Endothelial cell (in vitro differentiated cells): ENCODE results near the gene KRT32. TPM values are rescaled to one million over a fixed set of nuclear protein-coding genes. Genes with fewer than 3 reads are reported as not detected.

Experiments
- DNase-seq: peaks from one replicate; pipeline ENCODE4 v3.0.0; 2021; ENCODE audit warnings: low spot score
- H3K27ac Mint-ChIP-seq: one replicate; pipeline ENCODE4 v1.8.0; 2021; ENCODE audit warnings: mixed read lengths, inconsistent platforms; ENCODE audit not compliant: unreplicated experiment
- H3K27me3 Mint-ChIP-seq: one replicate; pipeline ENCODE4 v1.8.0; 2021; ENCODE audit warnings: mild to moderate bottlenecking, moderate library complexity, mixed read lengths, inconsistent platforms; ENCODE audit not compliant: unreplicated experiment
- H3K36me3 Mint-ChIP-seq: one replicate; pipeline ENCODE4 v1.8.0; 2021; ENCODE audit warnings: mild to moderate bottlenecking, low read depth, mixed read lengths, inconsistent platforms; ENCODE audit not compliant: unreplicated experiment
- H3K4me1 Mint-ChIP-seq: one replicate; pipeline ENCODE4 v1.8.0; 2021; ENCODE audit warnings: mild to moderate bottlenecking, mixed read lengths, inconsistent platforms; ENCODE audit not compliant: unreplicated experiment
- H3K4me3 Mint-ChIP-seq: one replicate; pipeline ENCODE4 v1.8.0; 2021; ENCODE audit warnings: mild to moderate bottlenecking, mixed read lengths, inconsistent platforms; ENCODE audit not compliant: unreplicated experiment
- H3K9me3 Mint-ChIP-seq: one replicate; pipeline ENCODE4 v1.8.0; 2021; ENCODE audit warnings: mixed read lengths, inconsistent platforms; ENCODE audit not compliant: unreplicated experiment
- total RNA-seq: library from RNA; stranded (reverse); fragmentation: NEBNext Ultra II Directional; extraction: Animal tissue kit (Norgen Biotek cat#: 25700); gene quantifications from one replicate; pipeline ENCODE4 v1.2.1, GENCODE V29; 2021; ENCODE audit not compliant: unreplicated experiment
- TF ChIP-seq, protein P1 (sequence below): fragments of 200-600 bp; sonication (generic); IDR thresholded peaks from one replicate; pipeline ENCODE4 v1.5.0; 2021; ENCODE audit warnings: antibody characterized with exemption; ENCODE audit not compliant: unreplicated experiment

The KRT32 gene
- total RNA-seq, 1 donor from 2014 or later = not detected

DNA sequence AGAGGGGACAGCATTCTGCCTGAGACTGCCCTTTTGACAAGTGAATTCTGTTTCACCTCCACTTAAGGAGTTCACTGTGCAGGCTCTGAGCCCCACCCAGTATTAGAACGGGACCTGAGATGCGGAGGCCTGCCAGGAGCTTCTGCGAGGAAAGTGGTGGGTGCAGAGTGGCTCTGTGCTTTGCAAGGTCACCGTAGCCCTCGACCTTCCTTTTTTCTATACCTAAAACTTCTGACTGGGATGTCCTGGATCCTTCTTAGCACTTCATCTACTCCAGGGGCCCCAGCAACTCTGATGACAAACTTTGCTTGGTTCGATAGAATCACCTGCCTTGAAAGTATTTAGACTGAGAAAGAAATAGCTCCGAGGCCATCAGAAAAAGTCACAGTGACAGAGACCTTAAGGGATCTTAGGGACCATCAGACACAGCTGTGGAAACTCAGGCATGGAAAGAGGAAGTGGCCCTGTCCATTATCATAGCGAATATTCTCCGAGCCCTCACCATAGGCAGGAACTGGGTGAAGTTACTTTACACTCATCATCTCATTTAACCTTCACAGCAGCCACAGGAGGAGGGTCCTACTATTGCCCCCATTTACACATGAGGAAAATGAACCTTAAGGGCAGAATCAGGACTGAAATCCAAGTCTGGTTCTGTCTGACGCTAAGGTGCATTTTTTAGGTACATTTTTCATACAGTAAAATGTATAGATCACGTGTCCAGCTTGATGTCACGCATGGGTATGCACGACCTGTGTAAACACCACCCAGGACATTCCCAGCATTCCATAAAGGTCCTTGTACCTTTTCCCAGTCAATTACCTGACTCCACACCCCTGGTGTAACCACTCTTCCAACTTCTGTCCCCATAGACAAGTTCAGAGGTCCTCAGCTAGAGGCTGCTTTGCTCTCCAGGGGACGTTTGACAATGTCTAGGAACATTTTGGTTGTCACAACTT, 38.9 kb upstream of the KRT32 start:
- H3K27ac Mint-ChIP-seq = no peak overlapping the region
- TF ChIP-seq, protein P1, sequence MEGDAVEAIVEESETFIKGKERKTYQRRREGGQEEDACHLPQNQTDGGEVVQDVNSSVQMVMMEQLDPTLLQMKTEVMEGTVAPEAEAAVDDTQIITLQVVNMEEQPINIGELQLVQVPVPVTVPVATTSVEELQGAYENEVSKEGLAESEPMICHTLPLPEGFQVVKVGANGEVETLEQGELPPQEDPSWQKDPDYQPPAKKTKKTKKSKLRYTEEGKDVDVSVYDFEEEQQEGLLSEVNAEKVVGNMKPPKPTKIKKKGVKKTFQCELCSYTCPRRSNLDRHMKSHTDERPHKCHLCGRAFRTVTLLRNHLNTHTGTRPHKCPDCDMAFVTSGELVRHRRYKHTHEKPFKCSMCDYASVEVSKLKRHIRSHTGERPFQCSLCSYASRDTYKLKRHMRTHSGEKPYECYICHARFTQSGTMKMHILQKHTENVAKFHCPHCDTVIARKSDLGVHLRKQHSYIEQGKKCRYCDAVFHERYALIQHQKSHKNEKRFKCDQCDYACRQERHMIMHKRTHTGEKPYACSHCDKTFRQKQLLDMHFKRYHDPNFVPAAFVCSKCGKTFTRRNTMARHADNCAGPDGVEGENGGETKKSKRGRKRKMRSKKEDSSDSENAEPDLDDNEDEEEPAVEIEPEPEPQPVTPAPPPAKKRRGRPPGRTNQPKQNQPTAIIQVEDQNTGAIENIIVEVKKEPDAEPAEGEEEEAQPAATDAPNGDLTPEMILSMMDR = no peak
- no peaks in the 10 kb centered on the region for H3K4me1 Mint-ChIP-seq
- no peak for DNase-seq
- no peak overlapping the region for H3K4me3 Mint-ChIP-seq
- H3K27me3 Mint-ChIP-seq = peaks cover 9% of the 10 kb centered on the region
- H3K9me3 Mint-ChIP-seq = no peaks in the 10 kb centered on the region
- no peaks in the 10 kb centered on the region for H3K36me3 Mint-ChIP-seq

DNA sequence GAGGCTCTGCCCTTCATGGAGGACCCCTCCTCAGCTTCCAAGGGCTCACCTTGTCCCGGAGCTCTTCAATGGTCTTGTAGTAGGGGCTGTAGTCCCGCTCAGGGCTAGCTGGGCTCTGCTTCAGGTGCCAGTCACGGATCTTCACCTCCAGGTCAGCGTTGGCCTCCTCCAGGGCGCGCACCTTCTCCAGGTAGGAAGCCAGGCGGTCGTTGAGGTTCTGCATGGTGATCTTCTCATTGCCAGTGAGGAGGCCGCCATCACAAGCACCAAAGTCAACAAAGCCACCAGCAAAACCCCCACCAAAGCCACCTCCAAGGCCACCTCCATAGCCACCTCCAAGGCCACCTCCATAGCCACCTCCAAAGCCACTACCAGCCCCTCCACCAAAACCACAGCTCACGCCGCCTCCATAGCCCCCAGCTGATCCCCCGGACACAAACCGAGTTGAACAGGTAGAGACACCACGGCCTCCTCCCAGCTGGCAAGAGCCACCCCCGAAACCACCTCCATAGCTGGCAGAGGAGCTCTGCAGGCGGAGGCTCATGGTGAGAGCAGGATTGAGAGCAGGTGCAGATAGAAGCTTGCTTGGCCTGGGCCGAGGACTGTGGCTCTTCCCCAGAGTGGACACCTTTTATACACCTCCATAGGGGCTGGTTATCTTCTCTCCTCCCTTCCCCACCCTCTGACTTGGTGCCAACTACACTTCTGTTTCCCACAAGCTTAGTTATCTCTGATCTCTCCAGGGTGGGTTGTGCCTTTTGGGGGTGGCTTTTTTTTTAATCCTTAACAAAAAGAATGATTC, 38.0 kb upstream of the KRT32 start, which contains the start of gene KRT13:
Gene KRT13 (minus strand): TSS at position 606 of the 802 bp plus-strand sequence. CDS start 62 bp downstream, at position 544.
- Mint-ChIP-seq H3K4me3 (no peak within 1 kb of the TSS), H3K9me3 (no peaks in the 10 kb centered on the region), H3K27ac (no peak within 1 kb of the TSS), H3K36me3 (no peaks in the 10 kb centered on the region), H3K4me1 (no peaks in the 10 kb centered on the region), H3K27me3 (peaks cover 10% of the 10 kb centered on the region)
- TF ChIP-seq, protein P1 = no peak
- no peak for DNase-seq

DNA sequence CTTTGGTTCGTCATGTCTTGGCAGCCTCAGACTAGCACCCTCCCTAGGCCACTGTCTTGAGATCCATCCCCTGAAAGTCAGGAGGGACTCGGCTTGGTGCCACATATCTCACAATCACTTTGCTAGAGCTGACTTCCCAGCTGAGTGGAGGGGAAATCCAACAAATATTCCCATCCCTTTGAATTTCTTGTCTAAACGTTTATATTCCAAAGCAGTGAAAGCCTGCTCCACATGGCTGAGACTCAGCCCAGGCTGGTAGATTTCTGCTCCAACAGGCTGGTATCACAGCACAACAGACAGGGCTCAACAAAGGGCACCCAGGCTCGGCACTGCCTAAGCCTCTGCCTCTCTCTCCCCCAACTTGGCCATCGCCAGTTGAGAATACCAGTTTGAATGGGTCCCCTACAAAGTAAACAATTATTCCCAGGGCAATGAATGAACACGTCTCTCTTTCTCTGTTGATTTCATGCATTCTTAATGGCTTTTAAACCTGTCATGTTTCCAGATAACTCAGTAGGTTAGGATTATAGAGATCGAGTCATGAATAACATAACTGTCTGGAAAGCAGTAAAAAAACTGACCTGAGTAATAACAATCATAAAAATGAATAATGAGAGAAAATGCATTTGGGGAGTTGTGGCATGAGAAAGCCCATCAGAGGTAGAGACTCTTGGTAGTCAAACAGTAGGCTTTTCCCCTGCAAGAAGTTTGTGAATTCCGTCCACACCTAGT, 37.2 kb upstream of the KRT32 start:
- Mint-ChIP-seq H3K27me3 (peaks cover 13% of the 10 kb centered on the region), H3K36me3 (no peaks in the 10 kb centered on the region), H3K9me3 (no peaks in the 10 kb centered on the region), H3K4me1 (peaks cover 3% of the 10 kb centered on the region), H3K27ac (no peak overlapping the region), H3K4me3 (no peak overlapping the region)
- DNase-seq = no peak
- TF ChIP-seq, protein P1 = no peak

DNA sequence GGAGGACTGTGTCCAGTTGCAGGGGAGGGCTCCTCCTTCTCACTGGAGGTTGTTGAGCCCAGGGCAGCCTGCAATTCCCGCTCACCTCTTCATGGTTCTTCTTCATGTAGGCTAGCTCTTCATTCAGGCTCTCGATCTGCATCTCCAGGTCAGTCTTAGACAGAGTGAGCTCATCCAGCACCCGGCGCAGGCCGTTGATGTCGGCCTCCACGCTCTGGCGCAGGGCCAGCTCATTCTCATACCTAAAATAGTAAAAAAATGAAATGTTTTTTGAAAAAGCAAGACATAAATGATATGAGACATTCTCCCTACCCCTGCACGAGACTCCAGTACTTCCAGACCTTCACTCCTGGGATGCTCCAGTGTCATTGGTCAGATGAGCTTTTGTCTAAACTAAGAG, 36.0 kb upstream of the KRT32 start:
- Mint-ChIP-seq H3K9me3 (no peaks in the 10 kb centered on the region), H3K27ac (no peak overlapping the region), H3K4me3 (no peak overlapping the region), H3K36me3 (peaks cover 2% of the 10 kb centered on the region), H3K27me3 (peaks cover 18% of the 10 kb centered on the region), H3K4me1 (peaks cover 3% of the 10 kb centered on the region)
- DNase-seq = no peak
- TF ChIP-seq, protein P1 = no peak
